GM23248 (cell line): ENCODE measurements around the gene SEC31B. TPM values are rescaled to one million over a fixed set of nuclear protein-coding genes. Genes with fewer than 3 reads are reported as not detected.

Source experiments
- DNase-seq: peaks from one replicate; pipeline ENCODE4 v3.0.0-alpha.2; 2015
- H2AFZ ChIP-seq: fragments of 200-600 bp; sonication (generic); 2 replicates; pipeline ENCODE4 v1.6.1; 2016; ENCODE audit warnings: antibody characterized with exemption
- H3F3A ChIP-seq: fragments of 200-600 bp; sonication (generic); 2 replicates; pipeline ENCODE4 v1.6.1; 2016; ENCODE audit warnings: mild to moderate bottlenecking, antibody characterized with exemption, mixed run types; ENCODE audit not compliant: insufficient read depth
- H3K27ac ChIP-seq: fragments of 200-600 bp; sonication (generic); 2 replicates; pipeline ENCODE4 v1.5.1; 2016; ENCODE audit warnings: mild to moderate bottlenecking
- H3K27me3 ChIP-seq: fragments of 200-600 bp; sonication (generic); replicated peaks from 2 replicates; pipeline ENCODE4 v1.6.1; 2016; ENCODE audit warnings: mild to moderate bottlenecking; ENCODE audit not compliant: insufficient read depth
- H3K36me3 ChIP-seq: fragments of 200-600 bp; sonication (generic); 2 replicates; pipeline ENCODE4 v1.6.1; 2016; ENCODE audit warnings: low read depth, mild to moderate bottlenecking
- H3K4me1 ChIP-seq: fragments of 200-600 bp; sonication (generic); 2 replicates; pipeline ENCODE4 v1.6.1; 2016; ENCODE audit warnings: mild to moderate bottlenecking; ENCODE audit not compliant: insufficient read depth
- H3K4me2 ChIP-seq: fragments of 200-600 bp; sonication (generic); one replicate; pipeline ENCODE4 v1.6.1; 2016; ENCODE audit warnings: mild to moderate bottlenecking; ENCODE audit not compliant: unreplicated experiment
- H3K4me3 ChIP-seq: fragments of 200-600 bp; sonication (generic); 2 replicates; pipeline ENCODE4 v1.5.1; 2016; ENCODE audit warnings: mild to moderate bottlenecking
- H3K79me2 ChIP-seq: fragments of 200-600 bp; sonication (generic); 2 replicates; pipeline ENCODE4 v1.6.1; 2016; ENCODE audit warnings: mild to moderate bottlenecking; ENCODE audit not compliant: insufficient read depth
- H3K9ac ChIP-seq: fragments of 200-600 bp; sonication (generic); 2 replicates; pipeline ENCODE4 v1.6.1; 2016; ENCODE audit warnings: mild to moderate bottlenecking
- H3K9me2 ChIP-seq: fragments of 200-600 bp; sonication (generic); 2 replicates; pipeline ENCODE4 v1.6.1; 2016; ENCODE audit warnings: mixed run types, mild to moderate bottlenecking, moderate library complexity; ENCODE audit not compliant: insufficient read depth
- H3K9me3 ChIP-seq: fragments of 200-600 bp; sonication (generic); one replicate; pipeline ENCODE4 v1.6.1; 2017; ENCODE audit warnings: low read depth
- H4K20me1 ChIP-seq: fragments of 200-600 bp; sonication (generic); 2 replicates; pipeline ENCODE4 v1.6.0; 2016; ENCODE audit not compliant: insufficient read depth
- EZH2 ChIP-seq: fragments of 200-600 bp; sonication (generic); IDR thresholded peaks from 2 replicates; pipeline ENCODE4 v1.6.1; 2018; ENCODE audit warnings: antibody characterized with exemption, mild to moderate bottlenecking; ENCODE audit not compliant: insufficient read depth, poor library complexity, severe bottlenecking
- EZH2phosphoT487 ChIP-seq: fragments of 200-600 bp; sonication (generic); IDR thresholded peaks from 2 replicates; pipeline ENCODE4 v1.6.1; 2018; ENCODE audit warnings: antibody characterized with exemption, moderate library complexity, mild to moderate bottlenecking, low read depth; ENCODE audit not compliant: insufficient read depth
- WGBS, 2 experiments: methylation state at CpG; one replicate each; pipeline ENCODE4 v1.1.6; 2015 to 2017; ENCODE audit warnings: low lambda C conversion rate in 2 of 2, low coverage in 1 of 2; ENCODE audit errors: missing lambda C conversion rate in 2 of 2; 5-methylcytosine and 5-hydroxymethylcytosine counted together
- in situ Hi-C: fragments of 300-500 bp; cut with MboI; formaldehyde crosslinking; loops from 2 replicates; pipeline ENCODE4 v1.15.0; 2020
- polyA plus RNA-seq: library from polyadenylated mRNA; unstranded; fragments of >200 nt; fragmentation: Nextera tagmentation; extraction: Ambion mirVana; gene quantifications from 2 replicates; pipeline ENCODE4 v1.2.1, GENCODE V29; 2016
- total RNA-seq: library from RNA; depleted of rRNA; stranded (reverse); fragments of >200 nt; shearing (Covaris generic); gene quantifications from 2 replicates; pipeline ENCODE4 v1.2.3, GENCODE V29; 2014

SEC31B gene
- total and polyA plus RNA-seq, 2 experiments from 2014 or later = 2.5 to 4.5 TPM

DNA sequence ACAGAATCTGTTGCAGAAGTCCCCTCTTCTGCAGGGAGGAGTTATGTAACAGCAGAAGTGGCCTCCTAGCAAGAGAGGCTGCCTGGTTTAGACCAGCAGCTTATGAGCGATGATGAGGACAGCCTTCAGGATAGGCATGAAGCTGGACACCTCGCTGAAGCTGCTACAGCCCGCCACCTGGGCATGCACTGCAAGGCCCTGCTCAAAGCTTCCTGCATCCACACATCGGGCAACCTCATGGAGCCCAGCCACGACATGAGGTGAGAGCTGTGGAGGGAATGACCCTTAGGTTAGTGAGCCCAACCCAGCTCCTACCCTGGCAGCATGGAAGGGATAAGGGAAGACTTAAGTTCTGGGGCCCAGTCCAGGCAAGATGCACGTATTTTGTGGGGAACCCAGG, 32.1 kb downstream of the SEC31B start:
- Histone ChIP-seq H3K9me3 (no peaks in the 10 kb centered on the region), H3F3A (no peaks in the 10 kb centered on the region), H3K4me3 (no peak overlapping the region), H3K79me2 (no peaks in the 10 kb centered on the region), H4K20me1 (no peaks in the 10 kb centered on the region), H3K27me3 (peaks cover 21% of the 10 kb centered on the region), H3K27ac (no peak overlapping the region), H3K4me2 (no peak overlapping the region), H3K4me1 (no peaks in the 10 kb centered on the region), H3K9me2 (no peaks in the 10 kb centered on the region), H3K9ac (no peak overlapping the region), H2AFZ (no peak overlapping the region), H3K36me3 (no peaks in the 10 kb centered on the region)
- 91 to 93% methylated on average over 6 of the region's 6 CpGs for WGBS, 2 experiments
- in situ Hi-C loops = no loop called here
- DNase-seq = no peak
- TF ChIP-seq EZH2 = no peak
- TF ChIP-seq EZH2phosphoT487 = no peak

DNA sequence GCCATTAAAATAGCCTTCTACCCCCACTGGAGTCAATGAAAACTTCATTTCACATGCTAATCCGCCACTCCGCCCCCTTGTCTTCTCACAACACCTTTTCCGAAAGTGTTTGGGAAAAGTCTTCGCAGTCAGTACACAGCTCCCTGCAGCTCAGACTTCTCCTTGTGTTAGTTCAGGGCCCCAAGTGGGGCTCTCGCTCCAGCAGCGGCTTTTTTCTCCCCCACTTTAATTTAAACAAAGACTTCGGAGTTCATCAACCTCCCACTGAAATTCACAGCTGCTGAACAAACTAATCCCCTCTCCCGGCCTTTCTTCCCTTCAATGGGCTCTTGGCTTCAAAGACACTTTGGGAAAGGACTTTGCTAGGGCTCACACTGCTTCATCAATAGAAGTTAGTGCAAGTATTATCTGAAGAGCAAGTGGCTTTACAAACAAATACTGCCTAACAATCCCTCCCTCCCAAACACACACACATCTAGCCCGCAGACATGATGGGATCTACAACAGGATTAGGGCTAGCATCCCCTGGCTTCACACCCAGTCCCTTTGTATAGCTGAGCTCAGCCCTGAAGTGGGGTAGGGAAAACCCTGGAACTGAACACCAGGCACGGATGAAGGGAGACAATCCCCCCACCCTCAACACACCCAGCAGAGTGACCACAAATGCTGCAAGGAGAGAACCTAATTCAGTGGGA, 33.7 kb downstream of the SEC31B start:
- H3K9ac ChIP-seq = no peak overlapping the region
- H2AFZ ChIP-seq = no peak overlapping the region
- no peaks in the 10 kb centered on the region for H3K9me3 ChIP-seq
- H3K4me2 ChIP-seq = no peak overlapping the region
- no peaks in the 10 kb centered on the region for H3K36me3 ChIP-seq
- TF ChIP-seq EZH2phosphoT487 (no peak), EZH2 (no peak)
- peaks cover 25% of the 10 kb centered on the region for H3K27me3 ChIP-seq
- peaks cover 6% of the 10 kb centered on the region; the same call in 1 of the 2 replicates for H3K4me1 ChIP-seq
- no peak for DNase-seq
- no peak overlapping the region for H3K27ac ChIP-seq
- H3K79me2 ChIP-seq = no peaks in the 10 kb centered on the region
- H4K20me1 ChIP-seq = no peaks in the 10 kb centered on the region
- in situ Hi-C loops = no loop called here
- no peak overlapping the region for H3K4me3 ChIP-seq
- H3F3A ChIP-seq = no peaks in the 10 kb centered on the region
- no peaks in the 10 kb centered on the region for H3K9me2 ChIP-seq
- 91 to 93% methylated on average over 10 of the region's 10 CpGs for WGBS, 2 experiments

DNA sequence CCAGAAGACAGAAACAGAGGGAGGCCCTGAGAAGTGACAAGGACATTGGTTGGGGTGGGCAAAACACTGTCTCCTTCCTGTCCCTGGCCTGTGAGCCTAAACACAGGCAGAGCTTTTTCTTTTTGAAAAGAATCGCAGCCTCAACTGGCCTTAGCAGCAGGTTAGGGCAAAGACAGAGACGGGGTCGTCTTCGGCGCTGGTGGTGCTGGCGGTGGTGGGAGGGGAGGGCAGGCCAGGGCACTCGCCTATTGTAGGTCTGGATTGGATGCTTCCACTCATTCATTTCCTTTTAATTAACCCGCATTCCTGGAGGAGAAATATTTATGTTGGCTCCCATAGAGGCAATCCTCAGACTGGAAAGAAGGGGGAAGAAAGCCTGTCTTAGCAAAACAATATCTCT, 34.3 kb downstream of the SEC31B start:
- WGBS, 2 experiments = 79 to 88% methylated on average over 8 of the region's 8 CpGs
- H3K79me2 ChIP-seq = no peaks in the 10 kb centered on the region
- H2AFZ ChIP-seq = no peak overlapping the region
- no peak for DNase-seq
- peaks cover 6% of the 10 kb centered on the region; the same call in 1 of the 2 replicates for H3K4me1 ChIP-seq
- in situ Hi-C loops = no loop called here
- no peaks in the 10 kb centered on the region for H4K20me1 ChIP-seq
- peaks cover 30% of the 10 kb centered on the region for H3K27me3 ChIP-seq
- H3K4me2 ChIP-seq = no peak overlapping the region
- H3K9me3 ChIP-seq = no peaks in the 10 kb centered on the region
- TF ChIP-seq EZH2 (no peak), EZH2phosphoT487 (no peak)
- H3K9me2 ChIP-seq = no peaks in the 10 kb centered on the region
- no peak overlapping the region for H3K9ac ChIP-seq
- no peaks in the 10 kb centered on the region for H3K36me3 ChIP-seq
- H3F3A ChIP-seq = no peaks in the 10 kb centered on the region
- H3K4me3 ChIP-seq = no peak overlapping the region
- no peak overlapping the region for H3K27ac ChIP-seq

DNA sequence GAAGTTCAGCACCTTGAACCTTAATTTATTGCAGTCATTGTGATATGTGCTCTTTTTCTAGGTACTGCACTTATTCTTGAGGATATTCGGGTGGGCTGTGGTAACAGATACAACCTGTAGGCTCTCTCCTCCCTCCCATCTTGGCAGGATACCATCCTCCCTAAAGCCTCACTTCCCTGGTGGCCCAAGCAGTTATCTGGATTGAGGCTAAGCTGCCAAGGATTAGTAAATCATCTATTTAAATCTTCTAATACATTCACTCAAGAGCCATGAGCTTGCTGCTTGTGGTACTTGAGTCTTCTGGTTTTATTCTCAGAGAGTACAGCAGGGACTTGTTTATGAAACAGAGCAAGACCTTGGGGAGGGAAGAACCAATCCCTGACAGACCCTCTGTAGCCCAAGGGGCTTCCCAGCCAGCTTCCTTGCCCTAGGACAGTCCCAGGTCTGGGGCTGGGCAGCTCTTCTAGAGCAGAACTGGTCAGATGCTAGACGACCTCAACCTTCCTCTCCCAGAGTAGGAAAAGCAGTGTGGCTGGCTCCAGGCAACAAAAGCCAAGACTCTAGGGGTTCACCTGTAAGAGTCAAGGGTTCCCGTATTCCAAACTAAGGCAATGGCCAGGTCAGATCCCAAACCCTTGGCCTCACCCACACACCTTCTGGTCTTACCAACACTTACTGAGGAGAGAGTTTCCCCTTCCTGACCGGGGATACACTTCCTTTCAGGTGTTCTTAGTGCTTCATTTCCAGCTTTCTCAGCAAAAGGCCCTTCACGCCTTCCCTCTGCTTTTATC, 35.6 kb downstream of the SEC31B start:
- TF ChIP-seq EZH2phosphoT487 (no peak), EZH2 (no peak)
- Histone ChIP-seq H3K4me3 (no peak overlapping the region), H2AFZ (no peak overlapping the region), H3K9ac (no peak overlapping the region), H3F3A (no peaks in the 10 kb centered on the region), H3K27ac (no peak overlapping the region), H3K4me1 (peaks cover 6% of the 10 kb centered on the region; the same call in 1 of the 2 replicates), H3K79me2 (no peaks in the 10 kb centered on the region), H4K20me1 (no peaks in the 10 kb centered on the region), H3K4me2 (no peak overlapping the region), H3K9me2 (no peaks in the 10 kb centered on the region), H3K36me3 (no peaks in the 10 kb centered on the region), H3K27me3 (peaks cover 43% of the 10 kb centered on the region), H3K9me3 (no peaks in the 10 kb centered on the region)
- no peak for DNase-seq
- 73 to 82% methylated on average over 5 of the region's 5 CpGs for WGBS, 2 experiments
- in situ Hi-C loops = no loop called here
